ENCODE data around the gene TLK2.
"Not testable (repeated sequence)": the region's sequence is repeated elsewhere in the genome, so short reads cannot be mapped to it uniquely, and the experiment has no call there.

DNA sequence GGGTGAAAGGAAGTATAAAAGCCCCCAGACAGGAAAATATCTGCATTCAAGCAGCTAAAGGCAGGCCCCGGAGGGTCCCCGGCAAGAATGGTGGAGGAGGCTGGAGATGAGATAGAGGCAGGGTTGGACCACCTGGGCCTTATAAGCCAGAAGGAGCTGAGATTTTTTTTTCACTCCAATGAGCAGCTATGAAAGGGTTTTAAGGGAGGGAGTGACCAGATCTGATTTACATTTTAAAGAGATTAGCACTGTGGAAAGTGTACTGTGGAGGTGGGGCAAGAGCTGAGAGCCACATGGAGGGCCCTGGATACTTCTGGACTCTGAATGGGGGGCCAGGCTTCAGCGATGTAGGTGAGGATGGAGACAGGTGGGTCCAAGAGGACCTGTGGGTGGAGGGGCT lies 14.2 kb upstream of the TLK2 start:
- TF ChIP-seq CTCF, EP300, POLR2A (IDR thresholded peaks at IDR 0.05): not testable (repeated sequence)
